HepG2 (cell line): ENCODE results near the gene PARP15. TPM values are rescaled to one million over a fixed set of nuclear protein-coding genes. Genes with fewer than 3 reads are reported as not detected.

ENCODE experiments used
- ARID2 ChIP-seq: sonication (generic); formaldehyde crosslinking; IDR thresholded peaks from 2 replicates; pipeline ENCODE4 v1.8.1; 2022; ENCODE audit warnings: mild to moderate bottlenecking, missing genetic modification reagents, borderline replicate concordance
- CREB1 ChIP-seq, 2 experiments: fragments of 450-650 bp in 1 of 2; IDR thresholded peaks; 2 replicates each; pipeline ENCODE4 v1.6.1; 2016 to 2017; ENCODE audit warnings: control low read depth in 1 of 2, mild to moderate bottlenecking in 1 of 2, missing compliant biosample characterization in 1 of 2, missing genetic modification characterization in 1 of 2
- DRAP1 ChIP-seq: IDR thresholded peaks from 2 replicates; pipeline ENCODE4 v1.6.1; 2016; ENCODE audit warnings: missing genetic modification reagents, missing compliant biosample characterization
- ELK4 ChIP-seq: sonication (generic); formaldehyde crosslinking; IDR thresholded peaks from 2 replicates; pipeline ENCODE4 v1.9.0; 2021; ENCODE audit warnings: missing genetic modification reagents, borderline replicate concordance
- FLYWCH1 ChIP-seq: sonication (generic); formaldehyde crosslinking; IDR thresholded peaks from 2 replicates; pipeline ENCODE4 v1.8.1; 2023; ENCODE audit warnings: mild to moderate bottlenecking, missing genetic modification reagents
- FOSL1 ChIP-seq: sonication (generic); formaldehyde crosslinking; IDR thresholded peaks from 2 replicates; pipeline ENCODE4 v1.9.0; 2021; ENCODE audit warnings: missing genetic modification reagents, borderline replicate concordance
- HMGXB4 ChIP-seq, 2 experiments: sonication (generic) in 1 of 2; formaldehyde crosslinking in 1 of 2; IDR thresholded peaks; 2 replicates each; pipeline versions ENCODE4 v1.4.0 to v1.6.1; 2018 to 2020; ENCODE audit warnings: missing genetic modification reagents in 2 of 2, borderline replicate concordance in 1 of 2, low read depth in 1 of 2, mild to moderate bottlenecking in 1 of 2, missing biosample characterization in 1 of 2
- HNF4G ChIP-seq, 2 experiments: sonication (generic) in 1 of 2; formaldehyde crosslinking in 1 of 2; IDR thresholded peaks; 2 replicates each; pipeline versions ENCODE4 v1.4.0 to v1.6.1; 2011 to 2020; ENCODE audit warnings: borderline replicate concordance in 2 of 2, low read depth in 2 of 2, mild to moderate bottlenecking in 2 of 2, low read length in 1 of 2, missing genetic modification reagents in 1 of 2, moderate library complexity in 1 of 2
- HOXA3 ChIP-seq: sonication (generic); formaldehyde crosslinking; IDR thresholded peaks from 2 replicates; pipeline ENCODE4 v1.5.0; 2020; ENCODE audit warnings: missing genetic modification reagents
- MAX ChIP-seq: IDR thresholded peaks from 2 replicates; pipeline ENCODE4 v1.6.1; 2012; ENCODE audit warnings: inconsistent platforms
- MED8 ChIP-seq: sonication (generic); formaldehyde crosslinking; IDR thresholded peaks from 2 replicates; pipeline ENCODE4 v1.8.1; 2023; ENCODE audit warnings: mild to moderate bottlenecking, missing genetic modification reagents; ENCODE audit not compliant: insufficient replicate concordance
- MTA3 ChIP-seq: sonication (generic); formaldehyde crosslinking; IDR thresholded peaks from 2 replicates; pipeline ENCODE4 v1.4.0; 2020; ENCODE audit warnings: missing genetic modification reagents
- REL ChIP-seq: sonication (generic); formaldehyde crosslinking; conservative IDR thresholded peaks from 2 replicates; pipeline ENCODE4 v1.8.0; 2022; ENCODE audit warnings: mild to moderate bottlenecking, missing genetic modification reagents, moderate library complexity
- SIX1 ChIP-seq: sonication (generic); formaldehyde crosslinking; IDR thresholded peaks from 2 replicates; pipeline ENCODE4 v1.4.0; 2020; ENCODE audit warnings: missing genetic modification reagents, borderline replicate concordance
- SRSF9 ChIP-seq: fragments of 200-400 bp; formaldehyde crosslinking; IDR thresholded peaks from 2 replicates; pipeline ENCODE4 v1.6.1; 2018; ENCODE audit warnings: borderline replicate concordance, mild to moderate bottlenecking, low read depth, low read length; ENCODE audit not compliant: insufficient read depth, poor library complexity, severe bottlenecking
- XBP1 ChIP-seq: sonication (generic); formaldehyde crosslinking; IDR thresholded peaks from 2 replicates; pipeline ENCODE4 v1.5.0; 2020; ENCODE audit warnings: missing genetic modification reagents
- ZBTB33 ChIP-seq: sonication (generic); formaldehyde crosslinking; IDR thresholded peaks from 2 replicates; pipeline ENCODE4 v1.4.0; 2020; ENCODE audit warnings: missing genetic modification reagents
- ZFP1 ChIP-seq: IDR thresholded peaks from 2 replicates; pipeline ENCODE4 v1.6.1; 2016
- ZFP36L1 ChIP-seq: sonication (generic); formaldehyde crosslinking; IDR thresholded peaks from 2 replicates; pipeline ENCODE4 v1.8.0; 2022; ENCODE audit warnings: mild to moderate bottlenecking, missing genetic modification reagents, moderate library complexity
- ZNF205 ChIP-seq: IDR thresholded peaks from 2 replicates; pipeline ENCODE4 v1.6.1; 2018; ENCODE audit warnings: missing biosample characterization, missing genetic modification reagents
- ZNF24 ChIP-seq: fragments of 450-650 bp; IDR thresholded peaks from 2 replicates; pipeline ENCODE4 v1.6.1; 2017; ENCODE audit warnings: antibody characterized with exemption, mild to moderate bottlenecking
- ZNF605 ChIP-seq: sonication (generic); formaldehyde crosslinking; IDR thresholded peaks from 2 replicates; pipeline ENCODE4 v1.8.0; 2022; ENCODE audit warnings: mild to moderate bottlenecking, missing genetic modification reagents
- ZNF773 ChIP-seq: sonication (generic); formaldehyde crosslinking; IDR thresholded peaks from 2 replicates; pipeline ENCODE4 v1.4.0; 2020; ENCODE audit warnings: missing genetic modification reagents, borderline replicate concordance
- ZSCAN9 ChIP-seq: IDR thresholded peaks from 2 replicates; pipeline ENCODE4 v1.6.1; 2016; ENCODE audit warnings: borderline replicate concordance
- polyA plus RNA-seq, 8 experiments: library from polyadenylated mRNA; depleted of rRNA in 3 of 8; stranded (reverse) in 7 of 8; unstranded in 1 of 8; fragments of >200 nt; fragmentation: Illumina TruSeq in 4 of 8; extraction: Trizol in 4 of 8; gene quantifications; 2 replicates each; pipeline versions ENCODE4 v1.2.1 to v1.2.3, GENCODE V29; 2011 to 2016; ENCODE audit warnings: low read depth in 4 of 8, missing spikeins in 1 of 8, mixed read lengths in 1 of 8; ENCODE audit not compliant: insufficient read depth in 1 of 8
- total RNA-seq, 5 experiments: library from RNA; depleted of rRNA; stranded (reverse); fragments of >200 nt; fragmentation: Illumina TruSeq; extraction: Trizol; gene quantifications; 2 replicates each; pipeline ENCODE4 v1.2.3, GENCODE V29; 2016; ENCODE audit warnings: low read depth in 1 of 5

The PARP15 gene
- total and polyA plus RNA-seq, 2 of the 13 experiments (the other 11 are each of a cell fraction or from before 2014, with no cell fraction given), result 0.02 TPM; not detected in 1

GRCh38 chr3:122572940-122573412 is 4.5 kb upstream of the PARP15 start (continued):
- TF ChIP-seq ARID2 (CRISPR knock-in tag) (no peak), REL (no peak), CREB1 (IDR thresholded peaks at IDR 0.05) (no peak), CREB1 (CRISPR knock-in tag; IDR thresholded peaks at IDR 0.05) (peak; percentile 57), ZNF773 (CRISPR knock-in tag) (no peak), XBP1 (CRISPR knock-in tag) (no peak), ZBTB33 (CRISPR knock-in tag) (no peak), FOSL1 (CRISPR knock-in tag) (peak; percentile 65; the same call in 1 of the 2 replicates), ZFP1 (CRISPR knock-in tag) (no peak), ZSCAN9 (CRISPR knock-in tag) (no peak; the same call in 1 of the 2 replicates), HOXA3 (0 out of 2 replicates have a peak, but pooled peaks have one; percentile 29), MTA3 (CRISPR knock-in tag) (no peak), SRSF9 (no peak), DRAP1 (CRISPR knock-in tag) (no peak), ZNF605 (no peak), ELK4 (CRISPR knock-in tag) (no peak), ZNF205 (CRISPR knock-in tag) (no peak), SIX1 (CRISPR knock-in tag) (peak; percentile 99), MAX (no peak), MED8 (CRISPR knock-in tag) (no peak), HMGXB4 (CRISPR knock-in tag; IDR thresholded peaks at IDR 0.05; ENCODE audit: borderline replicate concordance in 1 of 2, low read depth in 1 of 2) (no peak; a peak in 1 of 4 replicates), ZFP36L1 (CRISPR knock-in tag) (no peak), ZNF24 (no peak), FLYWCH1 (CRISPR knock-in tag) (no peak), HNF4G (IDR thresholded peaks at IDR 0.05; ENCODE audit: borderline replicate concordance, low read depth, low read length) (no peak), HNF4G (CRISPR knock-in tag; IDR thresholded peaks at IDR 0.05; ENCODE audit: borderline replicate concordance, low read depth) (0 out of 2 replicates have a peak, but pooled peaks have one; percentile 36)
